Adrenal gland (tissue), 12 donors: Measurements from ENCODE around the gene DPM3. TPM values are rescaled to one million over a fixed set of nuclear protein-coding genes. Genes with fewer than 3 reads are reported as not detected.

Experiments used
- DNase-seq, 7 donors: peaks; one replicate each; pipeline ENCODE4 v3.0.0-alpha.2; 2019 to 2020
- H3K27ac ChIP-seq, 5 donors: fragments of 200-600 bp; sonication (generic) in 4 of 5; 1 replicate in 3 of 5; 2 replicates in 2 of 5; pipeline versions ENCODE4 v1.5.1 to v1.8.0; 2016 to 2020; ENCODE audit warnings: mild to moderate bottlenecking in 1 of 5
- H3K27me3 ChIP-seq: fragments of 200-600 bp; 2 replicates; pipeline ENCODE4 v1.8.0; 2021
- H3K36me3 ChIP-seq, 2 donors: fragments of 200-600 bp; replicated peaks in 1 of 2; 1 replicate in 1 of 2; 2 replicates in 1 of 2; pipeline versions ENCODE4 v1.5.1 to v1.8.0; 2018 to 2022
- H3K4me1 ChIP-seq, 2 donors: fragments of 200-600 bp; replicated peaks in 1 of 2; 1 replicate in 1 of 2; 2 replicates in 1 of 2; pipeline versions ENCODE4 v1.5.1 to v1.8.0; 2018 to 2021
- H3K4me3 ChIP-seq, 4 donors: fragments of 200-600 bp; sonication (generic) in 3 of 4; one replicate each; pipeline ENCODE4 v1.5.1; 2016 to 2018
- H3K9me3 ChIP-seq, 3 donors: fragments of 200-600 bp; sonication (generic) in 1 of 3; replicated peaks in 1 of 3; 1 replicate in 2 of 3; 2 replicates in 1 of 3; pipeline versions ENCODE4 v1.5.1 to v1.8.0; 2016 to 2021
- POLR2A ChIP-seq, 2 donors: fragments of 450-650 bp; IDR thresholded peaks; one replicate each; pipeline ENCODE4 v1.6.1; 2017; ENCODE audit warnings: antibody characterized with exemption in 2 of 2, mild to moderate bottlenecking in 2 of 2, moderate library complexity in 1 of 2
- WGBS, 4 donors: extraction: QIAGEN DNeasy Blood & Tissue Kit in 2 of 4; methylation state at CpG; one replicate each; pipeline versions ENCODE4 v1.1.5 to v1.1.7; 2013 to 2017; 5-methylcytosine and 5-hydroxymethylcytosine counted together
- intact Hi-C, 2 donors: fragments of 100-400 bp; cut with DNase I; formaldehyde crosslinking; loops; one replicate each; pipeline versions ENCODE4 v1.14.1 to v1.15.0; 2022 to 2023
- polyA plus RNA-seq, 3 donors: library from polyadenylated mRNA; stranded (reverse); fragments of 200-250 nt in 2 of 3; fragments of 350-450 nt in 1 of 3; fragmentation: Illumina TruSeq in 1 of 3; extraction: RNeasy Lipid Tissue Mini Kit (QIAGEN cat#74804) in 1 of 3; gene quantifications; one replicate each; pipeline ENCODE4 v1.2.3, GENCODE V29; 2013 to 2014
- total RNA-seq, 9 donors: library from RNA; depleted of rRNA in 4 of 9; stranded (reverse); fragments of >200 nt in 4 of 9; fragments of 120-200 nt in 1 of 9; fragmentation: NEBNext Ultra II Directional in 1 of 9; extraction: Animal tissue kit (Norgen Biotek cat#: 25700) in 1 of 9; gene quantifications; one replicate each; pipeline versions ENCODE4 v1.1.0 to v1.2.4, GENCODE V29; 2013 to 2023
- TF ChIP-seq, protein P1 (sequence below), 6 experiments: fragments of 450-650 bp in 4 of 6; fragments of 200-600 bp in 2 of 6; sonication (generic) in 1 of 6; IDR thresholded peaks; 1 replicate in 5 of 6; 2 replicates in 1 of 6; pipeline versions ENCODE4 v1.5.1 to v1.8.0; 2016 to 2021; ENCODE audit warnings: antibody characterized with exemption in 6 of 6, mild to moderate bottlenecking in 2 of 6, moderate library complexity in 1 of 6
- donor health status: healthy with polysubstance abuse.
- donor health status: Bipolar disorder and iron deficiency.
- donor health status: DM: yes; HTN: yes; CAD: no.
- donor health status: DM: no; HTN: no; CAD: no.
- donor health status: DM: no; HTN: no; CAD: no.
- donor health status: DM: yes; HTN: yes; CAD: no.

DPM3 gene
- total and polyA plus RNA-seq, 12 donors = 6.8 to 1,427 (median 163) TPM

DNA sequence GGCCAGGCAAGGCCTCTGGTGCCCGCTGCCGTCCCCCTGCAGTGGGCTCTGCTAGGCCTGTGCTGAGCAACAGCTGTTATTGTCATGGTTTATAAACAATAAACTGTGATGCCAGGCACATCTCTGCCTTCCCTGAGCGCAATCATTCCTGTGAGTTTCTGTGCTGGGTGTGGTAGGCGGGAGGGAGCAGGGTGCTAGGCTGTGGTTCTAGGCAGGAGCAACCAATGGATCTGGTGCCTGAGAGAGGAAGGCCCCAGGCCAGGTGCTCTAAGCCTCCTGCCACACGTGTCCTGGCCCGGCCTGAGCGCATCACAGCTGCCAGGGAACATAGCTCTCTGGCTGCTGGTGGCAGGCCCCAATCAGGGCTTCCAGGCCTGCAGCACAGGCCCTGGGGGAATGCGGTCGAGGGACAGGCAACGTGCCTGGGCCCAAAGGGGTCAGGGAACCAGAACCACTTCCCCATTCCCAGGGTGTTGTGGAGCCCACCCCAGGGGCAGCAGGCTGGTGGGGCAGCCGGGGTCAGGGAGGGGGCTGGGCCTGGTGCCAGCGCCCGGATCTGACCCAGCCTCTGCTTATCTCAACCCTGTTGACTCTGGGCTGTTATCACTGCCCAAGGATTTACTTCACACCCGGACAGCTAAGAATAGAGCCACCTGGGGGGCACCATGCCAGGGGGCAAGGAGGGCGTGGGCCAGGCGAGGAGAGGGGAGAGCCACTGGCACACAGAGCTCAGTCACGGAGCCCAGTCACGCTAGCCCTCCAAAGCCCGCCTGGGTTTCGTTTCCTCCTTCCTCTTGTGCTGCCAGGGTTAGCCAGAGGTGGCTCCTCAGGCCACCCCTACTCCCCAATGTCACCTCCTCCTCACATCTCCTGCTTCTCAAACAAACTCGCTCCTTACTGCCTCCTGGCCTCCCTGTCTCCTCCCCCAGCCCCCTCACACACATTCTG is 44.8 kb upstream of the DPM3 start:
- 46 to 57% (median 54%) methylated on average over 11 to 21 of the region's 21 CpGs for WGBS, 4 donors
- intact Hi-C loops = no loop called here
- no peak for TF ChIP-seq POLR2A (IDR thresholded peaks at IDR 0.05)
- TF ChIP-seq, protein P1, sequence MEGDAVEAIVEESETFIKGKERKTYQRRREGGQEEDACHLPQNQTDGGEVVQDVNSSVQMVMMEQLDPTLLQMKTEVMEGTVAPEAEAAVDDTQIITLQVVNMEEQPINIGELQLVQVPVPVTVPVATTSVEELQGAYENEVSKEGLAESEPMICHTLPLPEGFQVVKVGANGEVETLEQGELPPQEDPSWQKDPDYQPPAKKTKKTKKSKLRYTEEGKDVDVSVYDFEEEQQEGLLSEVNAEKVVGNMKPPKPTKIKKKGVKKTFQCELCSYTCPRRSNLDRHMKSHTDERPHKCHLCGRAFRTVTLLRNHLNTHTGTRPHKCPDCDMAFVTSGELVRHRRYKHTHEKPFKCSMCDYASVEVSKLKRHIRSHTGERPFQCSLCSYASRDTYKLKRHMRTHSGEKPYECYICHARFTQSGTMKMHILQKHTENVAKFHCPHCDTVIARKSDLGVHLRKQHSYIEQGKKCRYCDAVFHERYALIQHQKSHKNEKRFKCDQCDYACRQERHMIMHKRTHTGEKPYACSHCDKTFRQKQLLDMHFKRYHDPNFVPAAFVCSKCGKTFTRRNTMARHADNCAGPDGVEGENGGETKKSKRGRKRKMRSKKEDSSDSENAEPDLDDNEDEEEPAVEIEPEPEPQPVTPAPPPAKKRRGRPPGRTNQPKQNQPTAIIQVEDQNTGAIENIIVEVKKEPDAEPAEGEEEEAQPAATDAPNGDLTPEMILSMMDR (IDR thresholded peaks at IDR 0.05) = no peak
- DNase-seq = peak in 4 of 7 donors; percentile 19 to 47 (median 40)
- H3K9me3 ChIP-seq = no peaks in the 10 kb centered on the region
- no peaks in the 10 kb centered on the region for H3K4me1 ChIP-seq
- H3K4me3 ChIP-seq = no peak overlapping the region
- H3K27ac ChIP-seq = peak overlapping the region in 2 of 5 donors; percentile 12 to 29
- no peaks in the 10 kb centered on the region for H3K36me3 ChIP-seq
- H3K27me3 ChIP-seq = no peaks in the 10 kb centered on the region

DNA sequence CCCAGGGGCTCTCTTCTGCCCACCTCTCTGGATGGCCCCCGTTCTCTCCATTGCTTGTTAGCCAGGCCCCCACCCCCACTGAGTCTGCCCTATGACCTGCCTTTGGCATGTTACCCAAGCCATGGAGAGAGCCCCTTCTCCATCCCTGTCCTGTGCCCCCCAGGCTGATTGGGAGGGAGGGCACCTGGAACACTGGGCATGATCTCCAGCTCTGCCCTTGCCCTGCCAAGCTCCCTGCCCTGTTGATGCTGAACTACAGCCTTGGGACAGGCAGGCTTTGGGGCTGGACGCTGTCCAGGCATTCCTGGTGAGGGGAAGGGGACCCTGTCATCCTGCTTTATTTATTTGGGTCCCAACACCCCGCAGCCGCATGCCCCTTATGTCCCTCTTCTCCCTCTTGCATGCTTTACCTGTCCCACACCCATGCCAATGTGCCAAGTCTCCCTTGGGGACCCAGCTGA is 44.0 kb upstream of the DPM3 start:
- Histone ChIP-seq H3K4me1 (no peaks in the 10 kb centered on the region), H3K27ac (no peak overlapping the region), H3K4me3 (no peak overlapping the region), H3K27me3 (no peaks in the 10 kb centered on the region), H3K9me3 (no peaks in the 10 kb centered on the region), H3K36me3 (no peaks in the 10 kb centered on the region)
- TF ChIP-seq, protein P1 (IDR thresholded peaks at IDR 0.05) = no peak
- no peak for TF ChIP-seq POLR2A (IDR thresholded peaks at IDR 0.05)
- peak in 1 of 7 donors; percentile 13 for DNase-seq
- intact Hi-C loops = no loop called here
- 75 to 92% (median 90%) methylated on average over 2 to 4 of the region's 4 CpGs for WGBS, 4 donors

DNA sequence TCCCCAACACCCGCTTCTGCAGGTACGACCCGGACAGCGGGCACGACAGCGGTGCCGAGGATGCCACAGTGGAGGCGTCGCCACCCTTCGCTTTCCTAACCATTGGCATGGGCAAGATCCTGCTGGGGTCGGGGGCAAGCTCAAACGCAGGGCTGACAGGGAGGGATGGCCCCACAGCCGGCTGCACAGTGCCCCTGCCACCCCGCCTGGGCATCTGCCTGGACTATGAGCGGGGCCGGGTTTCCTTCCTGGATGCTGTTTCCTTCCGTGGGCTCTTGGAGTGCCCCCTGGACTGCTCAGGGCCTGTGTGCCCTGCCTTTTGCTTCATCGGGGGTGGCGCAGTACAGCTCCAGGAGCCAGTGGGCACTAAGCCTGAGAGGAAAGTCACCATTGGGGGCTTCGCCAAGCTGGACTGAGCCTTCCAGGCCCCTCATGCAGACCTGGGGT is 43.5 kb upstream of the DPM3 start:
- Histone ChIP-seq H3K36me3 (no peaks in the 10 kb centered on the region), H3K4me3 (no peak overlapping the region), H3K9me3 (no peaks in the 10 kb centered on the region), H3K27me3 (no peaks in the 10 kb centered on the region), H3K4me1 (no peaks in the 10 kb centered on the region), H3K27ac (no peak overlapping the region)
- TF ChIP-seq, protein P1 (IDR thresholded peaks at IDR 0.05) = no peak
- no peak for TF ChIP-seq POLR2A (IDR thresholded peaks at IDR 0.05)
- intact Hi-C loops = no loop called here
- 83 to 90% (median 86%) methylated on average over 10 to 20 of the region's 20 CpGs for WGBS, 4 donors
- DNase-seq = peak in 1 of 7 donors; percentile 13

DNA sequence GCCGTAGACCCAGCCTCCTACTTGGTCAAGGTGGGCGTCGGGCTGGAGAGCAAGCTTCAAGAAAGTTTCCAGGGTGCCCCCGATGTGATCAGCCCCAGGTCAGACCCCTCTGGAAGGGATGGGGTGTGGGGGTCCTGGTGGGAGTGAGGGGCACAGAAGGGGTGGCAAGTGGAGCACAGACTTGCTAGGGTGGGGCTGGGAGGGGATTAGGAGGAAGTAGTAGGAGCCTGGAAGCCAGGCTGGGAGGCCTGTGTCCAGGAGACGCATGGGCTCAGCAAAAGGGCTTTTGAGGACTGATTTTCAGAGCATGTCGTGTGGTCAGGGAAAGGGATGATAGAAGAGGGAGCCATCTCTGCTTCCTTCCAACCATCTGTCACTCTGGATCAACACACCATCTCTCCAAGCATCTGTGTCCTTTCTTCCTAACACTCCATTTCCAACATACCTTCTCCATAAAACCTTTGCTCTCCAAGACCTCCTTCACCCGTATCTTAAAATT is 41.8 kb upstream of the DPM3 start:
- peak in 2 of 7 donors; percentile 10 to 12 for DNase-seq
- WGBS, 4 donors = 71 to 88% (median 81%) methylated on average over 3 to 7 of the region's 7 CpGs
- Histone ChIP-seq H3K9me3 (no peaks in the 10 kb centered on the region), H3K27me3 (no peaks in the 10 kb centered on the region), H3K36me3 (no peaks in the 10 kb centered on the region), H3K4me1 (no peaks in the 10 kb centered on the region), H3K27ac (no peak overlapping the region), H3K4me3 (no peak overlapping the region)
- intact Hi-C loops = no loop called here
- TF ChIP-seq POLR2A (IDR thresholded peaks at IDR 0.05) = no peak
- TF ChIP-seq, protein P1 (IDR thresholded peaks at IDR 0.05) = no peak
